Adipose tissue (tissue), 3 donors: Measurements from ENCODE around the gene RTN4. TPM values are rescaled to one million over a fixed set of nuclear protein-coding genes. Genes with fewer than 3 reads are reported as not detected.

Experiments
- H3K27ac ChIP-seq: one replicate; pipeline ENCODE4 v1.5.1; 2013; ENCODE audit warnings: low read depth, low read length
- WGBS, 3 donors: extraction: QIAGEN DNeasy Blood & Tissue Kit; methylation state at CpG; one replicate each; pipeline ENCODE4 v1.1.7; 2013; 5-methylcytosine and 5-hydroxymethylcytosine counted together
- polyA plus RNA-seq, 3 donors: library from polyadenylated mRNA; stranded (reverse); fragments of 200-250 nt; gene quantifications; one replicate each; pipeline ENCODE4 v1.2.3, GENCODE V29; 2013
- donor health status: healthy with polysubstance abuse.
- donor health status: Bipolar disorder and iron deficiency.
- donor health status: healthy.

RTN4 gene
- polyA plus RNA-seq, 3 donors: 103 to 576 (median 221) TPM

- 43 to 67% (median 49%) methylated on average over 8 of the region's 8 CpGs for WGBS, 3 donors
Observed at GRCh38 chr2:54945391-54946219, 104.6 kb downstream of the RTN4 start.

GRCh38 chr2:54944724-54945326 is 105.4 kb downstream of the RTN4 start:
- no peak overlapping the region for H3K27ac ChIP-seq
- 80 to 94% (median 94%) methylated on average over 1 of the region's 1 CpG for WGBS, 3 donors

More at GRCh38 chr2:54945391-54946219, 104.6 kb downstream of the RTN4 start:
- peak overlapping the region; percentile 20 for H3K27ac ChIP-seq

- H3K27ac ChIP-seq: no peak overlapping the region
- 57 to 85% (median 70%) methylated on average over 5 of the region's 5 CpGs for WGBS, 3 donors
Observed at GRCh38 chr2:54942373-54942772, 107.9 kb downstream of the RTN4 start.

GRCh38 chr2:54941248-54941984 is 108.8 kb downstream of the RTN4 start:
- WGBS, 3 donors: 85 to 94% (median 93%) methylated on average over 15 of the region's 15 CpGs
- H3K27ac ChIP-seq: no peak overlapping the region

GRCh38 chr2:54940723-54941122 is 109.5 kb downstream of the RTN4 start:
- 43 to 69% (median 58%) methylated on average over 3 of the region's 3 CpGs for WGBS, 3 donors
- H3K27ac ChIP-seq: no peak overlapping the region

GRCh38 chr2:54939446-54940118 is 110.7 kb downstream of the RTN4 start:
- 85 to 91% (median 88%) methylated on average over 7 of the region's 7 CpGs for WGBS, 3 donors
- no peak overlapping the region for H3K27ac ChIP-seq

GRCh38 chr2:54936766-54937165 is 113.5 kb downstream of the RTN4 start:
- no peak overlapping the region for H3K27ac ChIP-seq
- 74 to 77% (median 76%) methylated on average over 8 of the region's 8 CpGs for WGBS, 3 donors

GRCh38 chr2:54935389-54935788 is 114.9 kb downstream of the RTN4 start:
- H3K27ac ChIP-seq: no peak overlapping the region
- 91 to 94% (median 93%) methylated on average over 4 of the region's 4 CpGs for WGBS, 3 donors

- WGBS, 3 donors: 94 to 97% (median 96%) methylated on average over 6 of the region's 6 CpGs
Observed at GRCh38 chr2:54931473-54931872, 118.8 kb downstream of the RTN4 start.

GRCh38 chr2:54928719-54929118 is 121.5 kb downstream of the RTN4 start:
- no peak overlapping the region for H3K27ac ChIP-seq
- whole genome bisulfite sequencing, 3 donors: 77 to 81% (median 78%) methylated on average over 4 of the region's 4 CpGs

More at GRCh38 chr2:54931473-54931872, 118.8 kb downstream of the RTN4 start:
- no peak overlapping the region for H3K27ac ChIP-seq

- H3K27ac ChIP-seq: no peak overlapping the region
- 94 to 98% (median 96%) methylated on average over 16 of the region's 16 CpGs for WGBS, 3 donors
Observed at GRCh38 chr2:54927751-54928615, 122.3 kb downstream of the RTN4 start.

- H3K27ac ChIP-seq: no peak overlapping the region
- WGBS, 3 donors: 81 to 89% (median 81%) methylated on average over 8 of the region's 8 CpGs
Observed at GRCh38 chr2:54927085-54927750, 123.0 kb downstream of the RTN4 start.

- no peak overlapping the region for H3K27ac ChIP-seq
- 96 to 98% (median 97%) methylated on average over 4 of the region's 4 CpGs for WGBS, 3 donors
Observed at GRCh38 chr2:54925022-54925421, 125.2 kb downstream of the RTN4 start.

- H3K27ac ChIP-seq: no peak overlapping the region
- 93 to 100% (median 96%) methylated on average over 1 of the region's 1 CpG for WGBS, 3 donors
Observed at GRCh38 chr2:54924121-54924520, 126.1 kb downstream of the RTN4 start.
